Tibial nerve (tissue), 4 donors: ENCODE measurements around the gene MRPL36. TPM values are rescaled to one million over a fixed set of nuclear protein-coding genes. Genes with fewer than 3 reads are reported as not detected.

Experiments used
- DNase-seq, 2 donors: peaks; one replicate each; pipeline ENCODE4 v3.0.0-alpha.2; 2019; ENCODE audit warnings: low spot score in 2 of 2
- H3K27ac ChIP-seq, 4 donors: fragments of 200-600 bp; sonication (generic) in 3 of 4; one replicate each; pipeline ENCODE4 v1.5.1; 2017 to 2019; ENCODE audit warnings: mild to moderate bottlenecking in 1 of 4
- H3K27me3 ChIP-seq, 2 donors: fragments of 200-600 bp; sonication (generic) in 1 of 2; one replicate each; pipeline versions ENCODE4 v1.5.1 to v1.6.0; 2017 to 2019
- H3K36me3 ChIP-seq, 3 donors: fragments of 200-600 bp; sonication (generic); one replicate each; pipeline ENCODE4 v1.5.1; 2018 to 2019
- H3K4me1 ChIP-seq, 4 donors: fragments of 200-600 bp; sonication (generic) in 3 of 4; one replicate each; pipeline ENCODE4 v1.5.1; 2017 to 2019
- H3K4me3 ChIP-seq, 4 donors: fragments of 200-600 bp; sonication (generic) in 3 of 4; one replicate each; pipeline ENCODE4 v1.5.1; 2017 to 2019; ENCODE audit warnings: mild to moderate bottlenecking in 1 of 4, moderate library complexity in 1 of 4
- H3K9me3 ChIP-seq, 4 donors: fragments of 200-600 bp; sonication (generic) in 3 of 4; one replicate each; pipeline ENCODE4 v1.5.1; 2017 to 2019
- EP300 ChIP-seq, 2 donors: sonication (generic); formaldehyde crosslinking; IDR thresholded peaks; one replicate each; pipeline ENCODE4 v1.6.1; 2017; ENCODE audit warnings: antibody characterized with exemption in 2 of 2, mild to moderate bottlenecking in 1 of 2
- POLR2A ChIP-seq, 2 donors: fragments of 450-650 bp; IDR thresholded peaks; one replicate each; pipeline ENCODE4 v1.6.1; 2017; ENCODE audit warnings: antibody characterized with exemption in 2 of 2, mild to moderate bottlenecking in 2 of 2, moderate library complexity in 2 of 2
- WGBS, 2 donors: methylation state at CpG; one replicate each; pipeline ENCODE4 v1.1.5; 2018; 5-methylcytosine and 5-hydroxymethylcytosine counted together
- total RNA-seq, 4 donors: library from RNA; depleted of rRNA; stranded (reverse); fragments of >200 nt; gene quantifications; one replicate each; pipeline ENCODE4 v1.1.0, GENCODE V29; 2016
- TF ChIP-seq, protein P1 (sequence below), 5 experiments: fragments of 200-600 bp in 3 of 5; fragments of 450-650 bp in 2 of 5; sonication (generic) in 3 of 5; IDR thresholded peaks; one replicate each; pipeline ENCODE4 v1.5.1; 2016 to 2019; ENCODE audit warnings: antibody characterized with exemption in 5 of 5, mild to moderate bottlenecking in 3 of 5, moderate library complexity in 2 of 5

The MRPL36 gene
- total RNA-seq, 4 donors from 2014 or later: 18.2 to 54.0 (median 27.8) TPM

DNA sequence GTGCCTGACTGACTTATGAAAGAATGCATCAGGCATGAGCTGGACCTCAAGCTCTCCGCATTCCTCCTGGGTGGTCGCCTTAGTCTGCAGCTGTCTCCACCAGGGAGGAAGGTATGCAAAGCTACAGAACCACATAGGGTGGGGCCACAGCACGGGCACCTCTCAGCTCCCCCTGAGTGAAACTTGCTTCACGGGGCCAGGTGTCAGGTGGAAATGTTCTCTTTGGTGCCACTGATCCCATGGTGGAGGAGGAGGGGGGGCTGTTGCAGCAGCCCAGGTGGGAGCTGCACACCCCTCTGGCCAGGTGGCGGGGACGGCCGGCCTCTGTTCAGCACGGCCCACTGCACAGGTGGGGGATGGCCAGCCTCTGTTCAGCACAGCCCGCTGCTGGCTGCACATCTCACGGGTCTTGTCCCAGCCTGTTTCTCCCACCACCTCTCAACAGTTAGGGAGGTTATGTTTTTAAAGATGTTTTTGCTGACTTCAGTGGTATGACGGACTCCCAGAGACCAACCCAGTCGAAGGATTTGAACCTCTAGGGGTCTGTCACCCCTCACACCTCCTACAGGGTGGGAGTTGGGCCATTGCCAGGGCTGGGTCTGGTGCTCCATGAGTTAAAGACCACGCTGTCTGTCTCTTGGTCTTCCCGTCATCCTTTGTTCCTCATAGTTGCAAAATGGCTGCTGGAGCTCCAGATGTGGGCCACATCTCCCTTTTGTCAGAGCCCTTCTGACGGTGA lies 34.3 kb downstream of the MRPL36 start:
- Histone ChIP-seq H3K4me1 (no peaks in the 10 kb centered on the region), H3K36me3 (no peaks in the 10 kb centered on the region), H3K4me3 (no peak overlapping the region), H3K9me3 (no peaks in the 10 kb centered on the region), H3K27me3 (peaks cover 0 to 25% of the 10 kb centered on the region in 2 donors), H3K27ac (no peak overlapping the region)
- DNase-seq: no peak
- WGBS, 2 donors: 81 to 87% methylated on average over 12 to 15 of the region's 15 CpGs
- TF ChIP-seq POLR2A (IDR thresholded peaks at IDR 0.05) (no peak), EP300 (IDR thresholded peaks at IDR 0.05) (no peak)
- TF ChIP-seq, protein P1, sequence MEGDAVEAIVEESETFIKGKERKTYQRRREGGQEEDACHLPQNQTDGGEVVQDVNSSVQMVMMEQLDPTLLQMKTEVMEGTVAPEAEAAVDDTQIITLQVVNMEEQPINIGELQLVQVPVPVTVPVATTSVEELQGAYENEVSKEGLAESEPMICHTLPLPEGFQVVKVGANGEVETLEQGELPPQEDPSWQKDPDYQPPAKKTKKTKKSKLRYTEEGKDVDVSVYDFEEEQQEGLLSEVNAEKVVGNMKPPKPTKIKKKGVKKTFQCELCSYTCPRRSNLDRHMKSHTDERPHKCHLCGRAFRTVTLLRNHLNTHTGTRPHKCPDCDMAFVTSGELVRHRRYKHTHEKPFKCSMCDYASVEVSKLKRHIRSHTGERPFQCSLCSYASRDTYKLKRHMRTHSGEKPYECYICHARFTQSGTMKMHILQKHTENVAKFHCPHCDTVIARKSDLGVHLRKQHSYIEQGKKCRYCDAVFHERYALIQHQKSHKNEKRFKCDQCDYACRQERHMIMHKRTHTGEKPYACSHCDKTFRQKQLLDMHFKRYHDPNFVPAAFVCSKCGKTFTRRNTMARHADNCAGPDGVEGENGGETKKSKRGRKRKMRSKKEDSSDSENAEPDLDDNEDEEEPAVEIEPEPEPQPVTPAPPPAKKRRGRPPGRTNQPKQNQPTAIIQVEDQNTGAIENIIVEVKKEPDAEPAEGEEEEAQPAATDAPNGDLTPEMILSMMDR (IDR thresholded peaks at IDR 0.05): no peak

DNA sequence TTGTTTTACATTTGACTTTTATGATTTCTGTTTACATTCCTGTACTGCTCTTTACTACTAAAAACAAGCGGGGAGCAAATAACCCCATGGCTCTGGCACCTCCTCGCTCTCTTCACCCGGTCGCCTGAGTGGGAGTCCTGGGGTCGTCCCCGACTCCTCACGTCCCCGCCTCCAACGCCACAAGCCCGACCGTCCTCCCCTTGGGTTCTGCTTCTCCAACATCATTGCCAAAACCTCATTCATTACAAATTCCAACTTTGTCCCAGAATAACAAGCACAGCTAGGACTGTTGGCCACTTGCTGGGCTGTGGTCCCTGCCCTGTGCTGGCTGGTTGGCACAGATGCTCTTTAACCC lies 35.1 kb downstream of the MRPL36 start:
- Histone ChIP-seq H3K27ac (no peak overlapping the region), H3K27me3 (peaks cover 0 to 25% of the 10 kb centered on the region in 2 donors), H3K4me1 (no peaks in the 10 kb centered on the region), H3K36me3 (no peaks in the 10 kb centered on the region), H3K9me3 (no peaks in the 10 kb centered on the region), H3K4me3 (no peak overlapping the region)
- DNase-seq: no peak
- WGBS, 2 donors: 59% methylated on average over 11 of the region's 11 CpGs
- TF ChIP-seq EP300 (IDR thresholded peaks at IDR 0.05): no peak
- TF ChIP-seq POLR2A (IDR thresholded peaks at IDR 0.05): no peak
- TF ChIP-seq, protein P1 (IDR thresholded peaks at IDR 0.05): no peak

DNA sequence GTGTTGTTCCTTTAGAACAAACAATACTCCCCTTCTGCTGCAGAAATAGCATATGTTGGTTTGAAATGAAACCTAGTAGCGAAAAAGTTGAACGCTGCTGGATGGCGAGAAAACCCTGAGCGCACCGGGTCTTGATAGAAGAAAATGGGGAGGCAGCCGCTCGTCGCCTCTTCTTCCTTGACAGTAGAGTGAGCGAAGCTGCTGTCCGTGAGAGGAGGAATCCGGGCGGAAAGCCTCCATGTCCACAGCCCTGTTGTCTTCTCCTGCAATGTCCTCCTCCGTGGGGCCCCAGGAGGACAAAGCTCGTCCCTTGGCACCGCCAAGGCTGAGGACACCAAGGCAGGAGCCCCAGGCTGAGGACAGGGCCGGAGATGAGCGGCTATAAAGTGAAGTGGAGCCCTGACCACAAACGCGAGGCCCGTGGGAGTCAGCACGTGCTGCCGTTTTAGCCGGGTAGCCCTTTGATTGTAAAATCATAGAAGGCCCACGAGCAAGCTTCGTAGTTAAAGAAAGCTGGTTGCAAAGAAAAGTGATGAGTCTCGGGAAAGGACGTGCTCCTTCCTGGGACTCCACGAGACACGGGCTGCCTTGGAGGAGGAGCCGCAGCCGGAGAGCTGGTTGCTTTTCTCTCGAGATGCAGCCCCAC lies 35.6 kb downstream of the MRPL36 start:
- 63 to 67% methylated on average over 32 of the region's 32 CpGs for WGBS, 2 donors
- Histone ChIP-seq H3K4me3 (no peak overlapping the region), H3K27me3 (peaks cover 0 to 25% of the 10 kb centered on the region in 2 donors), H3K4me1 (no peaks in the 10 kb centered on the region), H3K36me3 (no peaks in the 10 kb centered on the region), H3K9me3 (no peaks in the 10 kb centered on the region), H3K27ac (no peak overlapping the region)
- peak in 1 of 2 donors; percentile 3 for DNase-seq
- TF ChIP-seq, protein P1 (IDR thresholded peaks at IDR 0.05): no peak
- TF ChIP-seq POLR2A (IDR thresholded peaks at IDR 0.05) (no peak), EP300 (IDR thresholded peaks at IDR 0.05) (no peak)

DNA sequence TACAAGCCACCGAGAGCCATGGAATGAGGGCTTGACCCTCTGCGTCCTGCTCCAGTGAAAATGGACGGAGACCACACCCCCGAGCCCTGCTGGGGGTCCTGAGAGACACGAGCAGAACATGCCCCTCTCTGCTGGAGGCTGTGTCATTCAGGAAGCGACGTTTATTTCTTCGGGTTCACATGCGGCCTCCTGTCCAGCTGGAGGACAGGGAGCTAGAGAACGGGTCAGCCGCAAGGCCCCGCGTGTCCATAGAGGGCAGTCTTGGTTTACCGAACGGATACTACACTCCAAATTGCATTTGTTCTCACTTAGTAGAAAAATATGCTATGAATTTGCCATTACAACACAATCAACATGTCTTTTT lies 36.1 kb downstream of the MRPL36 start:
- Histone ChIP-seq H3K27me3 (peaks cover 0 to 25% of the 10 kb centered on the region in 2 donors), H3K4me3 (no peak overlapping the region), H3K4me1 (no peaks in the 10 kb centered on the region), H3K9me3 (no peaks in the 10 kb centered on the region), H3K36me3 (no peaks in the 10 kb centered on the region), H3K27ac (no peak overlapping the region)
- DNase-seq: peak; percentile 11 to 38
- 23 to 30% methylated on average over 15 of the region's 15 CpGs for WGBS, 2 donors
- TF ChIP-seq EP300 (IDR thresholded peaks at IDR 0.05) (no peak), POLR2A (IDR thresholded peaks at IDR 0.05) (no peak)
- TF ChIP-seq, protein P1 (IDR thresholded peaks at IDR 0.05): peak in 4 of 5 experiments; percentile 25 to 33 (median 30)

DNA sequence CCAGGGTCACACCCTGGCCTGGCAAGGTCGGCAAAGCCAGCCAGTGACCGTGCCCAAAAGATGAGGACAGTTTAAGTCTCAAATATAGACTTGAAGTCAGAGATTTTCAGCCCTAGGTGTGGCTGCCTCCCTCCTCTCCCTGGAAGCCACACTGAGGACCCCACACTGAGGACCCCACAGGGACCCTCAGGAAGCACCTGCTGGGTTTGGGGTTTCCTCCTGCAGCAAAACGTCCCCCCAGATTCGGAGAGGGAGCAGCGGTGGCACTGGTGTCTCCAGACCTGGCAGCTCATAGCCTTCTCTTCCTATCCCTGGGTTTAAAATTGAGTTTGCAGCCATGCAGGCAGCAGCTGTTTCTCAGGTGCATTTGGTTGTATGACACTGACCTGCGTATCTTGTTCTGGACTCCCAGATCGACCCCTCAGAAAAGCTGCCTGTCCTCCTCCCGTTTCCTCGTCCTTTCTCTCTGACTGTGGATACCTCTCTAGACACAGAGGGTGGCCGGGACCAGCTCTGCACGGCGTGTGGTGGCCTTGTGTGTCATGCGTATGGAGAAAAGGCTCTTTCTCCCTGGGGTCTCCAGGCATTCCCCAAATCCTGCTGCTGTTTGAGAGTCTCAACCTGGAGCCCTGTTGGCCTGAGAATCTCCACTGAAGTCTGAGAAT lies 36.6 kb downstream of the MRPL36 start:
- TF ChIP-seq POLR2A (IDR thresholded peaks at IDR 0.05): no peak
- TF ChIP-seq, protein P1 (IDR thresholded peaks at IDR 0.05): no peak
- no peak for TF ChIP-seq EP300 (IDR thresholded peaks at IDR 0.05)
- Histone ChIP-seq H3K4me3 (no peak overlapping the region), H3K27me3 (peaks cover 0 to 23% of the 10 kb centered on the region in 2 donors), H3K27ac (no peak overlapping the region), H3K36me3 (no peaks in the 10 kb centered on the region), H3K9me3 (no peaks in the 10 kb centered on the region), H3K4me1 (no peaks in the 10 kb centered on the region)
- WGBS, 2 donors: 81 to 85% methylated on average over 12 to 13 of the region's 13 CpGs
- DNase-seq: peak in 1 of 2 donors; percentile 1
